Sciatic nerve (tissue), 2 donors: ENCODE measurements around the gene LMTK3. TPM values are rescaled to one million over a fixed set of nuclear protein-coding genes. Genes with fewer than 3 reads are reported as not detected.

ENCODE experiments used
- ATAC-seq: fragments of 200-7000 bp; cut with Tn5 transposase; one replicate; pipeline ENCODE4 v1.9.1; 2020; ENCODE audit warnings: mild to moderate bottlenecking, moderate library complexity
- DNase-seq: peaks from one replicate; pipeline ENCODE4 v3.0.0-alpha.2; 2020; ENCODE audit warnings: low spot score
- intact Hi-C: fragments of 100-400 bp; cut with DNase I; formaldehyde crosslinking; loops from one replicate; pipeline ENCODE4 v1.14.2; 2022
- total RNA-seq: library from RNA; stranded (reverse); fragmentation: NEBNext Ultra II Directional; extraction: Animal tissue kit (Norgen Biotek cat#: 25700); gene quantifications from one replicate; pipeline ENCODE4 v1.2.1, GENCODE V29; 2021
- donor health status: DM: no; HTN: no; CAD: no.
- donor health status: DM: no; HTN: no; CAD: no.

The LMTK3 gene
- 0.76 TPM for total RNA-seq

GRCh38 chr19:48511800-48512503 lies at the start of gene LMTK3:
LMTK3 (minus strand) TSS chr19:48511835; CDS start chr19:48511576, 259 bp downstream.
- intact Hi-C loops: no loop called here
- ATAC-seq (no peak), DNase-seq (no peak)

GRCh38 chr19:48561412-48561811 lies 49.8 kb upstream of the LMTK3 start:
- DNase-seq (no peak), ATAC-seq (no peak)
- intact Hi-C loops: no loop called here

GRCh38 chr19:48560095-48560530 lies 48.5 kb upstream of the LMTK3 start:
- DNase-seq (no peak), ATAC-seq (no peak)
- intact Hi-C loops: no loop called here

- ATAC-seq: no peak
- intact Hi-C loops: no loop called here
- no peak for DNase-seq
Observed at GRCh38 chr19:48558018-48558684, 46.5 kb upstream of the LMTK3 start.

GRCh38 chr19:48556825-48557224 lies 45.2 kb upstream of the LMTK3 start:
- DNase-seq (no peak), ATAC-seq (no peak)
- intact Hi-C loops: no loop called here

- intact Hi-C loops: no loop called here
- ATAC-seq (no peak), DNase-seq (no peak)
Observed at GRCh38 chr19:48556163-48556562, 44.5 kb upstream of the LMTK3 start.

GRCh38 chr19:48554385-48555091 lies 42.9 kb upstream of the LMTK3 start:
- peak; percentile 20 for ATAC-seq
- intact Hi-C loops: no loop called here

GRCh38 chr19:48553676-48554384 lies 42.2 kb upstream of the LMTK3 start:
- intact Hi-C loops: no loop called here
- DNase-seq (no peak), ATAC-seq (peak; percentile 68)

More at GRCh38 chr19:48554385-48555091, 42.9 kb upstream of the LMTK3 start:
- DNase-seq: no peak

GRCh38 chr19:48552406-48553322 lies 41.0 kb upstream of the LMTK3 start:
- DNase-seq (no peak), ATAC-seq (no peak)
- intact Hi-C loops: no loop called here

- ATAC-seq: no peak
- no peak for DNase-seq
- intact Hi-C loops: no loop called here
Observed at GRCh38 chr19:48551437-48552302, 40.0 kb upstream of the LMTK3 start, which contains the start of gene SULT2B1. SULT2B1 (plus strand) TSS chr19:48552172; CDS start chr19:48552253, 81 bp downstream.

- ATAC-seq: no peak
- no peak for DNase-seq
- intact Hi-C loops: no loop called here
Observed at GRCh38 chr19:48549380-48549779, 37.7 kb upstream of the LMTK3 start.

- no peak for DNase-seq
- ATAC-seq: no peak
- intact Hi-C loops: no loop called here
Observed at GRCh38 chr19:48548253-48548911, 36.7 kb upstream of the LMTK3 start.

- DNase-seq: no peak
- ATAC-seq: no peak
- intact Hi-C loops: no loop called here
Observed at GRCh38 chr19:48547722-48548121, 36.1 kb upstream of the LMTK3 start.

- no peak for DNase-seq
- intact Hi-C loops: no loop called here
- ATAC-seq: no peak
Observed at GRCh38 chr19:48544856-48545750, 33.5 kb upstream of the LMTK3 start.

- ATAC-seq: no peak
- DNase-seq: no peak
- intact Hi-C loops: no loop called here
Observed at GRCh38 chr19:48543121-48543710, 31.6 kb upstream of the LMTK3 start.

- no peak for DNase-seq
- ATAC-seq: no peak
- intact Hi-C loops: no loop called here
Observed at GRCh38 chr19:48541813-48542212, 30.2 kb upstream of the LMTK3 start.
